Activated CD4-positive, alpha-beta T cell treated with anti-CD3 and anti-CD28 coated beads for 36 hours (primary cell): Measurements from ENCODE around the gene NLRP3. TPM values are rescaled to one million over a fixed set of nuclear protein-coding genes. Genes with fewer than 3 reads are reported as not detected.

ENCODE experiments used
- total RNA-seq, 2 experiments: library from RNA; stranded (reverse); gene quantifications; one replicate each; pipeline ENCODE4 v1.2.3, GENCODE V29; 2021

NLRP3 gene
- total RNA-seq, 2 experiments from 2014 or later = 1.0 to 1.5 TPM

Other genes starting within 250 kb of the NLRP3 start
- 10 to 100 TPM; 13.1 to 17.1 TPM for gene ZNF124, start 244.2 kb upstream of the NLRP3 start, total RNA-seq
- not detected for gene VN1R5, start 160.1 kb upstream of the NLRP3 start, total RNA-seq
- gene ZNF496, start 84.3 kb upstream of the NLRP3 start, total RNA-seq = 1 to 10 TPM; 9.3 to 9.5 TPM
- not detected for gene OR2B11, start 41.9 kb downstream of the NLRP3 start, total RNA-seq
- gene OR2C3, start 120.3 kb downstream of the NLRP3 start, total RNA-seq = not detected
- gene GCSAML, start 133.0 kb downstream of the NLRP3 start, total RNA-seq = under 1 TPM in 1 of 2 experiments, not detected in 1; 0.09 TPM
- gene OR2G2, start 172.2 kb downstream of the NLRP3 start, total RNA-seq = not detected
- gene OR2G3, start 189.4 kb downstream of the NLRP3 start, total RNA-seq = not detected